ENCODE data around the gene PRPF6.

DNA sequence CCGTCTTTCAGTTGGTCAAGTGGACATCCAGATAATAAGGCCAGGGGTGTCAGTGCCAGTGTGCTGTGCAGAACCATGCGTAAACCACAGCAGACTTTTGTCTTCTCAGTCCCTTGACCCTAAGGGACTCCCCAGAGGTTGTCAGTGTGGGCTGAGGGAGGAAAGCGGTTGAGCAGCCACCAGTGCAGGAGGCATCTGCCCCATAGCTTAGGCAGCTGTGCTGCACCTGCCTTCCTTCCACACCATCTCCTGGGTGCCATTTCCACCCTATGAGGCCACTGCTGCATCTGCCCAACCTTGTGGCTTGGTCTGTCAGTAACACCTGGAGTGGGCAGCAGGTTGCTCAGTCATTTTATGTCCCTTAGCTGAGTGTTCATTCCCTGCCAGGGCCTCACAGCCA is 26.0 kb downstream of the PRPF6 start:
- TF ChIP-seq, protein P1, sequence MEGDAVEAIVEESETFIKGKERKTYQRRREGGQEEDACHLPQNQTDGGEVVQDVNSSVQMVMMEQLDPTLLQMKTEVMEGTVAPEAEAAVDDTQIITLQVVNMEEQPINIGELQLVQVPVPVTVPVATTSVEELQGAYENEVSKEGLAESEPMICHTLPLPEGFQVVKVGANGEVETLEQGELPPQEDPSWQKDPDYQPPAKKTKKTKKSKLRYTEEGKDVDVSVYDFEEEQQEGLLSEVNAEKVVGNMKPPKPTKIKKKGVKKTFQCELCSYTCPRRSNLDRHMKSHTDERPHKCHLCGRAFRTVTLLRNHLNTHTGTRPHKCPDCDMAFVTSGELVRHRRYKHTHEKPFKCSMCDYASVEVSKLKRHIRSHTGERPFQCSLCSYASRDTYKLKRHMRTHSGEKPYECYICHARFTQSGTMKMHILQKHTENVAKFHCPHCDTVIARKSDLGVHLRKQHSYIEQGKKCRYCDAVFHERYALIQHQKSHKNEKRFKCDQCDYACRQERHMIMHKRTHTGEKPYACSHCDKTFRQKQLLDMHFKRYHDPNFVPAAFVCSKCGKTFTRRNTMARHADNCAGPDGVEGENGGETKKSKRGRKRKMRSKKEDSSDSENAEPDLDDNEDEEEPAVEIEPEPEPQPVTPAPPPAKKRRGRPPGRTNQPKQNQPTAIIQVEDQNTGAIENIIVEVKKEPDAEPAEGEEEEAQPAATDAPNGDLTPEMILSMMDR (CRISPR knock-in tag; IDR thresholded peaks at IDR 0.05) = no peak
- TF ChIP-seq RAD21 (CRISPR knock-in tag; IDR thresholded peaks at IDR 0.05) = no peak
- no peak for TF ChIP-seq ZFP90 (CRISPR knock-in tag; IDR thresholded peaks at IDR 0.05; ENCODE audit: borderline replicate concordance)

All from HepG2 (cell line).